Effector CD8-positive, alpha-beta T cell (primary cell): ENCODE results near the gene TIPARP.
"Not testable (repeated sequence)": the region's sequence is repeated elsewhere in the genome, so short reads cannot be mapped to it uniquely, and the experiment has no call there.

Experiments
- DNase-seq: peaks from one replicate; lab custom pipeline; 2025; lab: John Stamatoyannopoulos, UW

The TIPARP gene

DNA sequence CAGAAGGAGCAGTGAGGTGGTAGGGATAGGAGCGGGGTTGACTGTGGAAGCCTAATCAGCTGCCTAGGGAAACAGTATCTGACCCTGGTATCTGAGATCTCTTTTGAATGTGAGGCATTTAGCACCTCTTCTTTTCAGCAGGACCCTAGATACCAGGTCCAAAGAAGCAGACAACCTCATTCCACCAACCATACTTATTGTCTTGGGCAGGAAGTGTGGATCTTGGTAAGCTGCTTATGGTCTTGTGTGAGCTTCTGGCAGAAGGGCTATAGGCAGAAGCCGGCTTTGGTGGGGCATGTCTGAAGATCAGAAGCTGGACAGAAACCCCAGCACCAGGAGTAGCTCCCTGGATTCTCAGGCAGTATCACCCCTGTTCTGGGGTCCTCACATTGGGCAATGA, 65.6 kb downstream of the TIPARP start:
- DNase-seq = no peak

DNA sequence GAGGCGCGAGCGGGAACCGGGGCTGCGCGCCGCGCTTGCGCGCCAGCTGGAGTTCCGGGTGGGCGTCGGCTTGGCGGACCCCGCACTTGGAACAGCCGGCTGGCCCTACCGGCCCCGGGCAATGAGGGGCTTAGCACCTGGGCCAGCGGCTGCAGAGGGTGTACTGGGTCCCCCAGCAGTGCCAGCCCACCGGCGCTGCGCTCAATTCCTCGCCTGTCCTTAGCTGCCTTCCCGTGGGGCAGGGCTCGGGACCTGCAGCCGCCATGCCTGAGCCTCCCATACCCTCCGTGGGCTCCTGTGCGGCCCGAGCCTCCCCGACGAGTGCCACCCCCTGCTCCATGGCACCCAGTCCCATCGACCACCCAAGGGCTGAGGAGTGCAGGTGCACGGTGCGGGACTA, 66.2 kb downstream of the TIPARP start:
- DNase-seq = not testable (repeated sequence)

DNA sequence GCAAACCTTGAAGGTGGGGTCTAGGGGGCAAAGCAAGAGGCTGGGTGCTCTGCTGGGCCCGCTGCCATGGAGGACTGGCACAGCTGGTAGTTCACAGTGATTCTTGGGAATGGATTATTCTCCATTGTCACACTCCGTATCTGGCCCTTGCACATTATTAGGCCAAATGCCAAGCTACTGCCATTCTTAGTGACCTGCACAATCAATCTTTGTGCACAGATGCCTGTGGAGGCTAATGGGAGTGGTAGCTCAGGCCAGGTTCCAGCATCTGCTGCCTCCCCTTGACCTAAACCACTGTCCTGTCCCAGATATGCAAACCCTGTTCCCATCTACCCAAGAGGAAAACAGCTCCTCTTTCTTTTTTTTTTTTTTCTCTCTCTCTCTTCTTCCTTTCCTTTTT, 67.5 kb downstream of the TIPARP start:
- DNase-seq = no peak

DNA sequence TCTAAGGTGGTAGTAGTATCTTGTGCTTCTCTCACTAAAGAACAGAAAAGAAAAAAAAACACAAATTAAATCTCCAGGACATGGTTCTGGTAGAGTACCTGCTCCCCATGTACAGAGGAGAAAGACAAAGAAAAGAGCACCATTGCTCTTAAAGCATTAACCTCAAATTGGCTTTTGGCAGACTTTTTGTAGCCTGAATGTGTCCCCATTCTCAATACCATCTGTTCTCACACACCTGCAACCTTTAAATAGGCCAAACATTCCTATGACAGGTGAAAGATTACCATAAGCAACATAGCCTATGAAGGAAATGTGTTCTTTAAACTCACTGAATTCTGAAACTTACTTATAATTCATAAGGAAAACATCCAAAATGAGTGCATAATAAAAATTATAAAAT, 68.0 kb downstream of the TIPARP start:
- no peak for DNase-seq

DNA sequence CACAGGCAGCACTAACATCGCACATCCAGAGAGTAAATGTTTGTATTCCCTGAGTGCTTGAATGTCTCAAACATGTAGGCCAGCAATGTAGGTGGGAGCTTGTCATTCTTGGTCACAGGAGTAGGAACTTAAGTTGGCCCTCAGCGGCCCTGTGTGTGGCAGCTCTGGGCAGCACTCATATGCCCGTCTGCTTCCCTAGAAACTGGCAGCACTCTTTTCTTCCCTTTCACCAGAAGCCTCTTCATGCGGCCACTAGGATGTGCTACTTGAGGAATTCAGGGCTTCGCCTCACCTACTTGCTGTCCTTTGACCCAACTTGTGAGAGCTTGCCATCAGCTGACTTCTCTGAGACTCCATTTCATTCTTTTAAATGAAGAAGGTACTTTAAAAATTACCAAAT, 69.5 kb downstream of the TIPARP start:
- DNase-seq = no peak

DNA sequence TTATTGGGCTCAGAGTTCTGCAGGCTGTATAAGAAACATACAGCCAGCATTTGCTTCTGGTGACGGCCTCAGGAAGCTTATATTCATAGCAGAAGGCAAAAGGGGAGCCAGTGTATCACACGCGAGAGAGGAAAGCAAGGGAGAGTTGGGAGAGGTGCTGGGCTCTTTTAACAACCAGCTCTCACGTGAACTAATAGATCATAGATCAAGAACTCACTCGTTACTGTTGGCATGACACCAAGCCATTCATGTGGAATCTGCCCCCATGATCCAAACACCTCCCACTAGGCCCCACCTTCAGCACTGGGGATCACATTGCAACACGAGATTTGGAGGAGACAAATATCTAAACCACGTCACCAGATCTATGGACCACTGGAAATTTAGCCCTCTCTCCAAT, 70.2 kb downstream of the TIPARP start:
- no peak for DNase-seq

DNA sequence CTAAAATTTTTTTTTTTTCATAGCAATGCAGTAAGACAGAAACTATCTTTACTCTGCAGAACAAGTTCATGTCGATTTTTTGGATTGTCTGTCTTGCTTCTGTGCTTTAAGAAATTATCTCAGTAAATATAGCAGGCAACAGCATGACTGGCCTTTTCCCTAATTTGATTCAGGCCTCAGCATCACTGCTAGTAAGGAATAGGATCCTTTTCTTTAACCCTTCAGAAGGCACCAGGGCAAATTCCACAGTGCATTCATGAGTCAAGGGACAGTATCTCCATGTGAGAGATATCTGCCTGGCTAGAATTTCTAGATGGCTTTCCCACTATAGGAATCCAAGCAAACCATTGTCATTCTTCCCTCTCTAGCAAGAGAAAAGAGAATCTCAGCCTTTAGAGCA, 71.4 kb downstream of the TIPARP start:
- DNase-seq = no peak

DNA sequence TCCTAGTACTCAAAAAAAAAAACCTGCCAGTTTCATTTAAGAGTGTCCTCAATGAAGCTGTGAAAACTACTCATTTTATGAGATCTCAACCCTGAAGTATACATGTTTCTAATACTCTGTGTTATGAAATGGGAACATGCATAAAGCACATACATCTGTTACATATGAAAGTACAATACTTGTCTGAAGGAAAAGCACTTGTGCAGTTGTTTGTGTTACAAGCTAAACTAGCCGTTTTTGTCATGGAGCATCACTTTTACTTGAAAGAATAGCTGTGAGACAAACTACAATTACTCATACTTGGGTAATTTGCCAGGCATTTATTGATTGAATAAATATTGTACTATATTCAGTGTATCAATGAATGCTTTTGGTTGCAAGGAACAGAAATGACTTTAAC, 72.7 kb downstream of the TIPARP start:
- DNase-seq = no peak

DNA sequence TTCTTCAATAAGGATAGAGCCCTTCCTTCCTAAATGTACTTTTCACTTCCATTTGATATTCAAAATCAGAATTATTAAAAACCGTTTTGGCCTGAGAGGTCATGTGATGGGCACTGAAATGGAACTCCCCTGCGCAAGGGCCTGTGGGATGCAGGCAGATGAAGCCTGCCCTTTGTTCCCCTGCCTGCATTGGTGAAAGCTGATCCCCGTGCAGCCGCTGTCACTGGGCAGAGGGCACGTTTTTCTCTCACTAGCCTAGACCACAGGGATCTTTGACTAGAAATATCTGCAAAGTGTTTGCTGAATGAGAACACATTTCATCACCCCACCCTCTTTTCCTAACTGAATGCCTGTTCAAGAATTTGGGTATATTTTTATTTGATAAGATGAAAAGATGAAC, 74.9 kb downstream of the TIPARP start:
- DNase-seq = no peak

DNA sequence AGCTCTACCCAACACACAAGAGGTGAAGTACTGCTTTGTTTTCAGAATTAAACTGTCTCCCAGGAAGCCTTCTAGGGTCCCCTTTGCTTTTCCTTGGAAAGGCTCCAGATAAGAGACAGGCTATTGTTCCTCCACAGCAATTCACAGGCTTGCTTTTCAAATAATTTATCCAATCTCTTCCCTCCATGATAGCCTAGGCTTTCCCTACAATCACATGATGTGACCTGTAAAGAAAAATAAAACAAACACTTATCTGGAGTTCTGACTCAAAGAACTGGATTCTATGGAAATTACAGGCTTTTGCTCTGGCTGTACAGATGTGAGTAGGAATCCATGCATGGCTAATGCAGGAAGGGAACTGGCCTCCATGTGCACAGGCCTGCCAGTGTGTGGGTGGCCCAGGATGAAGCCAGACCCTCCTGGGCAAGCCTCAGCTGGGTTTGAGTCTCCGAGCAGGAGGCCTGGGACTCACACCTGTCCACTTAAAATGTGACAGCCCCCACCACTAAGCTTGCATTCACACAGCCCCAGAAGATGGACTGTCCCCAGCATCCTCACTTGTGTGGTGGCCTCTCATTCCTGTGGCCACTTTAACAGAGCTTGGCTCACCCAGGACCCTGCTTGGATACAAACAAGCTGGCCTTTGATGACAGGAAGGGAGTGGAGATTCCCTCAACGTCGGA, 75.9 kb downstream of the TIPARP start:
- no peak for DNase-seq

DNA sequence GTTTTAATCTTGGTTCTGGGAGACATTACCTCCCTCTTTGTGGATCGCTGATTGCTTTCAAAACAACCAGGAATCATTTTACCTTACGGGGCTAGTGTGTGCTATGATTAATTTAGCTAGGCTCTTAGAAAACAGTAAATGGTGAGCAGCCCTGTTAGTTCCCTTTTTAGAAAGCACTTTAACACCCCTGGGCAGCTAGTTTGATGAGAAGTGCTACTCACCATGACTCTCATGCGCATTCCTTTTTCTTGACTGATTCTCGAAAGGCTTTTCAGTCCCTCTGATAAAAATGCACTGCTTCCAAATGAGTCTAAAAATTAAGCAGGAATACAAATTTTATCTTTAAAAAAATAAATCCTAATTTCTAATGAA, 76.5 kb downstream of the TIPARP start:
- no peak for DNase-seq

DNA sequence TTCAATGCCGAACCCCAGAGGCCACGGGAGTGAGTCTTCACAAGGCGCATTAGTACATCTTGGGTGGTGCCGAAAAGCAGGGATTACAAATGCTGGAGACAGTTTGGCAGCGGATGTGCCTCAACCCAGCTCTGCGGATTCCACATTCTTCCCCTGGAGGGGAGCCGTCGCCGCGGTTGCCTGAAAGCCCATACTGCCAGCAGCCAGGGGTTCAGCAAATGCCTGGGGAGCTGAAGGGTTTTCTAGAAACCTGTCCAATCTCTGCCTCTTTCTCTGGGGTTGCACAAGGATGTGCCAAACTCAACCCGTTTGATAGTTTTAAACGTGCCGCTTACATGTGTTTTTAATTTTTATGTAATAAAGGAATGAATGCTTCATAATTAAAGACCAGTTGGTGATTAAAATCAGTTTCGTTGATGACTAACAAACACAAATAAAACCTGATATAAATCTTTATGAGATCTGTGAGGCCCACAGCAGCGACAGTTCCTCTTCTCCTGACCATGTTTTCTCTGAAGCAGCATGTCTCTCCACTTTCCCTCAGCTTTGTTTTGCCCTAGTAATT, 77.2 kb downstream of the TIPARP start:
- DNase-seq = no peak
